ENCODE results near the gene RABGAP1L. TPM values are rescaled to one million over a fixed set of nuclear protein-coding genes. Genes with fewer than 3 reads are reported as not detected.
A peak's percentile ranks its signal among the peaks of the same experiment; 100 is the strongest.

RABGAP1L gene
- total RNA-seq, 6 experiments from 2014 or later = 11.7 to 23.1 (median 18.5) TPM

- intact Hi-C loops (cut with DNase I) = no loop called here
These were observed 564.9 kb downstream of the RABGAP1L start for GRCh38 chr1:174724219-174724618.

GRCh38 chr1:174726167-174726879, 567.0 kb downstream of the RABGAP1L start:
- Histone ChIP-seq H3K4me1 (peaks cover 0 to 10% (median 4%) of the 10 kb centered on the region in 4 donors), H3K27ac (no peak overlapping the region), H3K27me3 (no peaks in the 10 kb centered on the region), H3K9me3 (no peaks in the 10 kb centered on the region), H3K36me3 (no peaks in the 10 kb centered on the region), H3K4me3 (no peak overlapping the region)
- 23% methylated on average over 2 of the region's 2 CpGs for WGBS (ENCODE audit: insufficient coverage, low coverage, low lambda C conversion rate, missing lambda C conversion rate)
- ATAC-seq = peak; percentile 84 to 95 (median 87)
- intact Hi-C loops (cut with DNase I) = no loop called here
- peak; percentile 45 to 61 (median 60) for TF ChIP-seq CTCF (IDR thresholded peaks at IDR 0.05)
- TF ChIP-seq POLR2A (IDR thresholded peaks at IDR 0.05) = no peak
- DNase-seq = no peak

More at GRCh38 chr1:174724219-174724618, 564.9 kb downstream of the RABGAP1L start:
- ATAC-seq (no peak), DNase-seq (no peak)
- H3K27me3 ChIP-seq = no peaks in the 10 kb centered on the region
- TF ChIP-seq POLR2A (IDR thresholded peaks at IDR 0.05) = no peak
- no peak for TF ChIP-seq CTCF (IDR thresholded peaks at IDR 0.05)
- H3K36me3 ChIP-seq = no peaks in the 10 kb centered on the region
- peaks cover 0 to 12% (median 5%) of the 10 kb centered on the region in 4 donors for H3K4me1 ChIP-seq
- H3K27ac ChIP-seq = no peak overlapping the region
- no peaks in the 10 kb centered on the region for H3K9me3 ChIP-seq
- no peak overlapping the region for H3K4me3 ChIP-seq

GRCh38 chr1:174726880-174727585, 567.7 kb downstream of the RABGAP1L start:
- intact Hi-C loops (cut with DNase I) = no loop called here
- no peak for ATAC-seq
- no peaks in the 10 kb centered on the region for H3K27me3 ChIP-seq

GRCh38 chr1:174734270-174734669, 575.0 kb downstream of the RABGAP1L start:
- intact Hi-C loops (cut with DNase I) = no loop called here
- ATAC-seq (no peak), DNase-seq (no peak)
- TF ChIP-seq CTCF (IDR thresholded peaks at IDR 0.05) = no peak
- no peak for TF ChIP-seq POLR2A (IDR thresholded peaks at IDR 0.05)
- H3K9me3 ChIP-seq = no peaks in the 10 kb centered on the region
- no peak overlapping the region for H3K4me3 ChIP-seq
- peaks cover 0 to 10% (median 0%) of the 10 kb centered on the region in 4 donors for H3K4me1 ChIP-seq
- WGBS (ENCODE audit: insufficient coverage, low coverage, low lambda C conversion rate, missing lambda C conversion rate) = 80% methylated on average over 2 of the region's 2 CpGs
- H3K36me3 ChIP-seq = no peaks in the 10 kb centered on the region
- no peak overlapping the region for H3K27ac ChIP-seq
- H3K27me3 ChIP-seq = no peaks in the 10 kb centered on the region

More at GRCh38 chr1:174726880-174727585, 567.7 kb downstream of the RABGAP1L start:
- Histone ChIP-seq H3K4me3 (no peak overlapping the region), H3K27ac (no peak overlapping the region), H3K4me1 (peaks cover 0 to 10% (median 4%) of the 10 kb centered on the region in 4 donors), H3K9me3 (no peaks in the 10 kb centered on the region), H3K36me3 (no peaks in the 10 kb centered on the region)
- DNase-seq = no peak
- TF ChIP-seq POLR2A (IDR thresholded peaks at IDR 0.05) (no peak), CTCF (IDR thresholded peaks at IDR 0.05) (no peak)
- 58% methylated on average over 4 of the region's 4 CpGs for WGBS (ENCODE audit: insufficient coverage, low coverage, low lambda C conversion rate, missing lambda C conversion rate)

Data from right lobe of liver (tissue), 6 donors.